Psoas muscle (tissue), 8 donors: Measurements from ENCODE around the gene VGLL2. TPM values are rescaled to one million over a fixed set of nuclear protein-coding genes. Genes with fewer than 3 reads are reported as not detected.

ENCODE experiments used
- ATAC-seq, 4 donors: fragments of 200-7000 bp; cut with Tn5 transposase; one replicate each; pipeline ENCODE4 v1.9.1; 2020; ENCODE audit warnings: moderate library complexity in 3 of 4, mild to moderate bottlenecking in 2 of 4
- DNase-seq, 2 donors: peaks; one replicate each; pipeline ENCODE4 v3.0.0-alpha.2; 2020
- H3K27ac ChIP-seq: fragments of 200-600 bp; one replicate; pipeline ENCODE4 v1.8.0; 2022
- H3K27me3 ChIP-seq, 3 donors: fragments of 200-600 bp in 1 of 3; one replicate each; pipeline versions ENCODE4 v1.6.1 to v1.8.0; 2013 to 2022; ENCODE audit warnings: low read length in 2 of 3, mild to moderate bottlenecking in 2 of 3, moderate library complexity in 1 of 3; ENCODE audit not compliant: insufficient read depth in 3 of 3
- H3K36me3 ChIP-seq, 2 donors: fragments of 200-600 bp in 1 of 2; one replicate each; pipeline versions ENCODE4 v1.6.1 to v1.8.0; 2013 to 2022; ENCODE audit warnings: low read depth in 1 of 2, mild to moderate bottlenecking in 1 of 2, moderate library complexity in 1 of 2; ENCODE audit not compliant: insufficient read depth in 1 of 2
- H3K4me1 ChIP-seq: fragments of 200-600 bp; one replicate; pipeline ENCODE4 v1.8.0; 2022
- H3K4me3 ChIP-seq: fragments of 200-600 bp; one replicate; pipeline ENCODE4 v1.8.0; 2022; ENCODE audit warnings: mild to moderate bottlenecking
- H3K9me3 ChIP-seq: fragments of 200-600 bp; one replicate; pipeline ENCODE4 v1.8.0; 2022
- WGBS, 3 donors: extraction: QIAGEN DNeasy Blood & Tissue Kit; methylation state at CpG; one replicate each; pipeline versions ENCODE4 v1.1.6 to v1.1.7; 2013; 5-methylcytosine and 5-hydroxymethylcytosine counted together
- intact Hi-C, 2 donors: fragments of 100-400 bp; cut with DNase I; formaldehyde crosslinking; loops; one replicate each; pipeline versions ENCODE4 v1.11.0 to v1.14.2; 2022
- polyA plus RNA-seq, 3 donors: library from polyadenylated mRNA; stranded (reverse); fragments of 200-250 nt; gene quantifications; one replicate each; pipeline ENCODE4 v1.2.3, GENCODE V29; 2013
- total RNA-seq, 4 donors: library from RNA; stranded (reverse); fragmentation: NEBNext Ultra II Directional in 2 of 4; extraction: Animal tissue kit (Norgen Biotek cat#: 25700) in 2 of 4; gene quantifications; one replicate each; pipeline versions ENCODE4 v1.2.1 to v1.2.4, GENCODE V29; 2021 to 2023
- TF ChIP-seq, protein P1 (sequence below): fragments of 200-600 bp; IDR thresholded peaks from one replicate; pipeline ENCODE4 v1.8.0; 2022; ENCODE audit warnings: antibody characterized with exemption
- donor health status: healthy with polysubstance abuse.
- donor health status: DM: no; HTN: no; CAD: no; lungs with moderate emphysema.
- donor health status: Bipolar disorder and iron deficiency.
- donor health status: healthy.
- donor health status: DM: yes; HTN: yes; CAD: no.
- donor health status: DM: no; HTN: no; CAD: no.
- donor health status: DM: no; HTN: no; CAD: no.
- donor health status: DM: yes; HTN: yes; CAD: no.

The VGLL2 gene
- total and polyA plus RNA-seq, 7 donors = 13.1 to 108 (median 70.9) TPM

DNA sequence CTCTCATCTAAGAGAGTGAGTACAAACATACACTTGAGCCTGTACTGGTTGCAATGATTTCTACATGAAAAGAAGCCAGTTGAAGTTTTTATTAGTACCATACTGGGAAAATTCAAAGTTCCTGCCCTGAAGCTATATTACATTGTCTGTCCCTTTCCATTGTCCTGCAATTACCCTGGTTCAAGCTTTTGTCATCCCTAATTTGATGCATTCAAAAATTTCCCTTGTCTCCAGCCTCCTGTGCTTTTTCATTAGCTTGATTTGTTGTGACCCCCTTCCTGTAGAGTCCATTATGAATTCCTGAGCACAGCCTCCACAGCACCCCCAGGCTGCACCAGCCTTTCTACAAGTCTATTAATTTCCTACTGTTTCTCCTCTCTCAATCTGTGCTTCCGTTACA, 46.4 kb downstream of the VGLL2 start:
- ATAC-seq (no peak), DNase-seq (no peak)
- TF ChIP-seq, protein P1, sequence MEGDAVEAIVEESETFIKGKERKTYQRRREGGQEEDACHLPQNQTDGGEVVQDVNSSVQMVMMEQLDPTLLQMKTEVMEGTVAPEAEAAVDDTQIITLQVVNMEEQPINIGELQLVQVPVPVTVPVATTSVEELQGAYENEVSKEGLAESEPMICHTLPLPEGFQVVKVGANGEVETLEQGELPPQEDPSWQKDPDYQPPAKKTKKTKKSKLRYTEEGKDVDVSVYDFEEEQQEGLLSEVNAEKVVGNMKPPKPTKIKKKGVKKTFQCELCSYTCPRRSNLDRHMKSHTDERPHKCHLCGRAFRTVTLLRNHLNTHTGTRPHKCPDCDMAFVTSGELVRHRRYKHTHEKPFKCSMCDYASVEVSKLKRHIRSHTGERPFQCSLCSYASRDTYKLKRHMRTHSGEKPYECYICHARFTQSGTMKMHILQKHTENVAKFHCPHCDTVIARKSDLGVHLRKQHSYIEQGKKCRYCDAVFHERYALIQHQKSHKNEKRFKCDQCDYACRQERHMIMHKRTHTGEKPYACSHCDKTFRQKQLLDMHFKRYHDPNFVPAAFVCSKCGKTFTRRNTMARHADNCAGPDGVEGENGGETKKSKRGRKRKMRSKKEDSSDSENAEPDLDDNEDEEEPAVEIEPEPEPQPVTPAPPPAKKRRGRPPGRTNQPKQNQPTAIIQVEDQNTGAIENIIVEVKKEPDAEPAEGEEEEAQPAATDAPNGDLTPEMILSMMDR = no peak
- no peak overlapping the region for H3K4me3 ChIP-seq
- no peaks in the 10 kb centered on the region for H3K9me3 ChIP-seq
- intact Hi-C loops = loop anchor here in 1 of 2 donors (2.0 kb wide), 1 partner anchor 45 kb away; no protein-coding TSS in a partner anchor
- H3K4me1 ChIP-seq = peaks cover 13% of the 10 kb centered on the region
- no peaks in the 10 kb centered on the region for H3K27me3 ChIP-seq
- WGBS, 3 donors = 93 to 100% (median 96%) methylated on average over 1 of the region's 1 CpG
- no peaks in the 10 kb centered on the region for H3K36me3 ChIP-seq
- H3K27ac ChIP-seq = no peak overlapping the region

GRCh38 chr6:117317261-117317660, 51.9 kb downstream of the VGLL2 start:
- DNase-seq (no peak), ATAC-seq (peak in 3 of 4 donors; percentile 75 to 88 (median 79))
- Histone ChIP-seq H3K27me3 (no peaks in the 10 kb centered on the region), H3K4me3 (no peak overlapping the region), H3K36me3 (no peaks in the 10 kb centered on the region), H3K4me1 (peaks cover 4% of the 10 kb centered on the region), H3K27ac (no peak overlapping the region), H3K9me3 (no peaks in the 10 kb centered on the region)
- WGBS, 3 donors = 46 to 52% (median 51%) methylated on average over 4 of the region's 4 CpGs
- intact Hi-C loops = loop anchor here (2.0 to 5.0 kb wide), 5 partner anchors 35 to 345 kb away; no protein-coding TSS in a partner anchor
- TF ChIP-seq, protein P1 = peak; percentile 65

Other genes with a start within 250 kb of the VGLL2 start
- gene ROS1, start 160.4 kb downstream of the VGLL2 start, total RNA-seq = under 1 TPM in 1 of 4 donors, not detected in 3; 0.06 TPM
- under 1 TPM in 1 of 3 donors, not detected in 2; 0.04 TPM for gene ROS1, start 160.4 kb downstream of the VGLL2 start, polyA plus RNA-seq
- 1 to 10 TPM; 4.0 to 9.0 (median 5.2) TPM for gene DCBLD1, start 217.1 kb downstream of the VGLL2 start, total RNA-seq
- 1 to 10 TPM; 2.0 to 5.1 (median 2.9) TPM for gene DCBLD1, start 217.1 kb downstream of the VGLL2 start, polyA plus RNA-seq